ENCODE data around the gene FOXJ3.
A peak's percentile ranks its signal among the peaks of the same experiment; 100 is the strongest.

Gene FOXJ3

GRCh38 chr1:42170779-42171621, 164.0 kb downstream of the FOXJ3 start:
- TF ChIP-seq JUND (IDR thresholded peaks at IDR 0.05; ENCODE audit: low read depth) = no peak
- in situ Hi-C loops (cut with HindIII; ENCODE audit: low pct_unique_long_range_greater_than_20kb, low sequenced_read_pairs) = no loop called here
- DNase-seq (ENCODE audit: low read depth in 1 of 2, low spot score in 1 of 2) = no peak

- in situ Hi-C loops (cut with HindIII; ENCODE audit: low pct_unique_long_range_greater_than_20kb, low sequenced_read_pairs) = no loop called here
- DNase-seq (ENCODE audit: low read depth in 1 of 2, low spot score in 1 of 2) = no peak
- no peak for TF ChIP-seq JUND (IDR thresholded peaks at IDR 0.05; ENCODE audit: low read depth)
These were observed 166.3 kb downstream of the FOXJ3 start for GRCh38 chr1:42168763-42169162.

- DNase-seq (ENCODE audit: low read depth in 1 of 2, low spot score in 1 of 2) = no peak
- TF ChIP-seq JUND (IDR thresholded peaks at IDR 0.05; ENCODE audit: low read depth) = no peak
- in situ Hi-C loops (cut with HindIII; ENCODE audit: low pct_unique_long_range_greater_than_20kb, low sequenced_read_pairs) = no loop called here
These were observed 166.7 kb downstream of the FOXJ3 start for GRCh38 chr1:42168391-42168670.

DNA sequence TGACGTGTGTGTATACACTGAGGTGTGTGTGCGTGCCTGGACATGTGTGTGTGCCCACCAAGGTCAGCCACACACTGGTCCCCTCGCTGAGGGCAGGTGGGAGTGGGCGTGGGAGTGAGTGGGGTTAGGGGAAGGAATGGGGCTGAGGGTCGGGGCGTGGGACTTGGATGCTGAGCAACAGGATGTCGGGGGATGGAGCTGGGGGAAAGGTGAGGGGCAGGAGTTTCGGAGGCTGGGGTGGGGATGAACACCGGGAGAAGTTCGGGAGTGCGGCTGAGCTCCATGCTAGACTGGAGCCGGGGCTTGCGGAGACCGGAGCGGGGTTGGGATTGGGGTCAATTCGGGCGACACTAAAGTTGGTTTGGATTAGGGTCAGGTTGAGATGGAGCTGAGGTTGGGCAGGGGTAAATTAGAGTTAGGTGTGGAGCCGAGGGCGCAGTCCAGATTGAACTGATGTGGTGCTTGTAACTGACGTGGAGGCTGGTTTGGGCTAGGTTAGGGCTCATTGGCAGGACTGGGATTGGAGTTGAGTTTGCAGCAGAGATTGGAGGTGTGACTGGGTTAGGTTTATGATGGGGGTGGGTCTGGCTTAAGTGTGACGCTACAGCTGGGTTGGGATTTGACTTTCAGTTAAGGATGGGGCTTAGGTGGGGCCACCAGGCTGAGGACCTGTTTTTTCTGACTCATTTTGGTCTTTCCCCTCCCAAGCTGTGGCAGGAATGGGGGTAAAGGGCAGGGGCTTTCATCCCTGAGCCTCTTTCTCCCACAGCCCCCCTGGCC, 167.2 kb downstream of the FOXJ3 start:
- in situ Hi-C loops (cut with HindIII; ENCODE audit: low pct_unique_long_range_greater_than_20kb, low sequenced_read_pairs) = no loop called here
- no peak for TF ChIP-seq JUND (IDR thresholded peaks at IDR 0.05; ENCODE audit: low read depth)
- no peak for DNase-seq (ENCODE audit: low read depth in 1 of 2, low spot score in 1 of 2)

GRCh38 chr1:42165511-42166210, 169.4 kb downstream of the FOXJ3 start:
- peak; percentile 44 to 91 for DNase-seq (ENCODE audit: low read depth in 1 of 2, low spot score in 1 of 2)
- in situ Hi-C loops (cut with HindIII; ENCODE audit: low pct_unique_long_range_greater_than_20kb, low sequenced_read_pairs) = no loop called here
- TF ChIP-seq JUND (IDR thresholded peaks at IDR 0.05; ENCODE audit: low read depth) = 0 out of 2 replicates have a peak, but pooled peaks have one; percentile 38

- no peak for DNase-seq (ENCODE audit: low read depth in 1 of 2, low spot score in 1 of 2)
- TF ChIP-seq JUND (IDR thresholded peaks at IDR 0.05; ENCODE audit: low read depth) = no peak
- in situ Hi-C loops (cut with HindIII; ENCODE audit: low pct_unique_long_range_greater_than_20kb, low sequenced_read_pairs) = no loop called here
These were observed 170.2 kb downstream of the FOXJ3 start, which contains the start of gene GUCA2A for GRCh38 chr1:42164551-42165420. Gene GUCA2A (minus strand): TSS chr1:42164745. CDS start chr1:42164712, 33 bp downstream.

DNA sequence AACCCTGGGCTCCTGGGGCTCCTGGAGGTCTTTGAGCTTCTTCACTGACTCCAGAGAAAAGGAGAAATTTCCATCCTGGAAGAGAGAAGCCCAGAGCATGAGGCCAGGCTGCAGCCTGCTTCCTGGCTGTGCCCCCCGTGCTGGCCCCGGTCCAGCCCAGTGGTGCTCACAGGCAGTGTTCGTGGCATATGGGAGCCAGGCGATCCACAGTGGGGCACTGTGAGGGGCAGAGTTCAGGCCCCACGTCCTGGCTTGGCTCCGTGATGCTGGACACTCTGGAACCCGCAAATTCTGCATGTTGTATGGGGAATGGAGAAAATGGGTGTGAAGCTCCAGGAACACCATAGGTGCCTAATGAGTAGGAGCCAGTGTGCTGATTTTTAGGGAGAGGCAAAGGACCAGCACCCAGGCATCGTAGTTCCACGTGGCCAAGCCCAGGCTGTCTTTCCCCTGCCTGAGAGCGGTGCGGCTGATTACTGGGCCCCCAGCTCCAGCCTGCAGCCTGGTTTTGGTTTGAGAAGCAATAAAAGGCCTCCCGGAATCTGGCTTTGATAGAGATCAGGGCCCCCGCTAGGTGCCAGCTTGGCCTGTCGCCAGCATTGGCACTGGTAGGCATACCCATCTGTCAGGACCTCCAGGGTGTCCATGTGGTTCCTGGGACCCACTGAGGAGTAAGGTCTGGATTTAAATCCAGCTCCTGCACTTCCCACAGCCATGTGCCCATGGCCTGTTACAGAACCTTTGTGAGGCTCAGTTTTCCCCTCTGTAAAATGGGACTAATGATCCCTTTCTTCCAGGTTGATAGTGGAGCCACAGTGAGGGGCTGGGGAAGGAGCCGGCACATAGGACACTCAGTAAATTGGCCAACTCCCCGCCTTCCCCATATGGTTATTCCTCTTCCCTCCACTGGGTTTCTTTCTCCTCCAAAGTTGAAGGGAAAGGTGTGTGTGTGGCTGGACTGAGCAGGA, 171.2 kb downstream of the FOXJ3 start:
- no peak for TF ChIP-seq JUND (IDR thresholded peaks at IDR 0.05; ENCODE audit: low read depth)
- DNase-seq (ENCODE audit: low read depth in 1 of 2, low spot score in 1 of 2) = no peak
- in situ Hi-C loops (cut with HindIII; ENCODE audit: low pct_unique_long_range_greater_than_20kb, low sequenced_read_pairs) = no loop called here

- DNase-seq (ENCODE audit: low read depth in 1 of 2, low spot score in 1 of 2) = peak in 1 of 2 experiments; percentile 37
- in situ Hi-C loops (cut with HindIII; ENCODE audit: low pct_unique_long_range_greater_than_20kb, low sequenced_read_pairs) = no loop called here
- no peak for TF ChIP-seq JUND (IDR thresholded peaks at IDR 0.05; ENCODE audit: low read depth)
These were observed 171.9 kb downstream of the FOXJ3 start for GRCh38 chr1:42163114-42163513.

DNA sequence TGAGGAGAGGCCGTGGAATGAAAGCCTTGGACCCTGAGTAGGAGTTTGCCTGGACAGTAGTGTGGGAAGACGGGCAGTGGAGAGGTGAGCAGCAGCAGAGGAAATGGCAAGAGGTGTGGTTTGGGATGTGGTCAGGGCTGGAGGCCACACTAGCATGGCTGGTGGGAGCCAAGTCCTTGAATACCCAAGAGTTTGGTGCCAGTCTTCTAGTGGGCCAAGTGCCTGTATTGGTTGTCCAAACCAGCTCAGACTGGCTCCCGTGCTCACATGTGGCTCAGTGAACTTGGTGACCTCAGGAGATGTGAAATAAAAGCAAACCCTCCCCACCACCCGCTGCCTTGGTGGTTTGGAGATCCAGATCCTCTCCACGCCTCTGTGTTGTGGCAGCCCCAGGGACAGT, 172.9 kb downstream of the FOXJ3 start:
- in situ Hi-C loops (cut with HindIII; ENCODE audit: low pct_unique_long_range_greater_than_20kb, low sequenced_read_pairs) = no loop called here
- TF ChIP-seq JUND (IDR thresholded peaks at IDR 0.05; ENCODE audit: low read depth) = no peak
- DNase-seq (ENCODE audit: low read depth in 1 of 2, low spot score in 1 of 2) = no peak

GRCh38 chr1:42158189-42158588, 176.8 kb downstream of the FOXJ3 start:
- TF ChIP-seq JUND (IDR thresholded peaks at IDR 0.05; ENCODE audit: low read depth) = no peak
- DNase-seq (ENCODE audit: low read depth in 1 of 2, low spot score in 1 of 2) = no peak
- in situ Hi-C loops (cut with HindIII; ENCODE audit: low pct_unique_long_range_greater_than_20kb, low sequenced_read_pairs) = no loop called here

- no peak for TF ChIP-seq JUND (IDR thresholded peaks at IDR 0.05; ENCODE audit: low read depth)
- DNase-seq (ENCODE audit: low read depth in 1 of 2, low spot score in 1 of 2) = no peak
- in situ Hi-C loops (cut with HindIII; ENCODE audit: low pct_unique_long_range_greater_than_20kb, low sequenced_read_pairs) = no loop called here
These were observed 177.4 kb downstream of the FOXJ3 start for GRCh38 chr1:42157667-42158066.

Measured in T47D (cell line).